ENCODE results near the gene TACR1.

Gene TACR1

GRCh38 chr2:75100011-75100800 is 99.1 kb downstream of the TACR1 start:
- no peaks in the 10 kb centered on the region for H3K4me1 Mint-ChIP-seq (ENCODE audit: low read depth)
- no peak overlapping the region for H3K4me3 Mint-ChIP-seq
- peaks cover 2% of the 10 kb centered on the region for H3K27me3 Mint-ChIP-seq

GRCh38 chr2:75099521-75099922 is 99.8 kb downstream of the TACR1 start:
- Mint-ChIP-seq H3K27me3 (peaks cover 2% of the 10 kb centered on the region), H3K4me1 (ENCODE audit: low read depth) (no peaks in the 10 kb centered on the region), H3K27ac (no peak overlapping the region), H3K4me3 (no peak overlapping the region), H3K9me3 (ENCODE audit: low read depth) (peaks cover 9% of the 10 kb centered on the region), H3K36me3 (peaks cover 7% of the 10 kb centered on the region)

More at GRCh38 chr2:75100011-75100800, 99.1 kb downstream of the TACR1 start:
- no peak overlapping the region for H3K27ac Mint-ChIP-seq
- H3K9me3 Mint-ChIP-seq (ENCODE audit: low read depth): peaks cover 9% of the 10 kb centered on the region
- H3K36me3 Mint-ChIP-seq: peaks cover 6% of the 10 kb centered on the region

GRCh38 chr2:75098856-75099255 is 100.5 kb downstream of the TACR1 start:
- peaks cover 2% of the 10 kb centered on the region for H3K27me3 Mint-ChIP-seq
- no peak overlapping the region for H3K4me3 Mint-ChIP-seq
- peaks cover 10% of the 10 kb centered on the region for H3K36me3 Mint-ChIP-seq
- H3K9me3 Mint-ChIP-seq (ENCODE audit: low read depth): peaks cover 9% of the 10 kb centered on the region
- no peak overlapping the region for H3K27ac Mint-ChIP-seq
- H3K4me1 Mint-ChIP-seq (ENCODE audit: low read depth): no peaks in the 10 kb centered on the region

GRCh38 chr2:75097831-75098230 is 101.5 kb downstream of the TACR1 start:
- Mint-ChIP-seq H3K4me3 (no peak overlapping the region), H3K9me3 (ENCODE audit: low read depth) (peaks cover 5% of the 10 kb centered on the region), H3K27ac (no peak overlapping the region), H3K36me3 (peaks cover 8% of the 10 kb centered on the region), H3K4me1 (ENCODE audit: low read depth) (no peaks in the 10 kb centered on the region), H3K27me3 (no peaks in the 10 kb centered on the region)

GRCh38 chr2:75094405-75094804 is 104.9 kb downstream of the TACR1 start:
- no peaks in the 10 kb centered on the region for H3K27me3 Mint-ChIP-seq
- H3K9me3 Mint-ChIP-seq (ENCODE audit: low read depth): no peaks in the 10 kb centered on the region
- no peak overlapping the region for H3K4me3 Mint-ChIP-seq
- H3K36me3 Mint-ChIP-seq: peaks cover 5% of the 10 kb centered on the region
- no peak overlapping the region for H3K27ac Mint-ChIP-seq
- H3K4me1 Mint-ChIP-seq (ENCODE audit: low read depth): no peaks in the 10 kb centered on the region

- Mint-ChIP-seq H3K9me3 (ENCODE audit: low read depth) (no peaks in the 10 kb centered on the region), H3K4me3 (no peak overlapping the region), H3K36me3 (peaks cover 13% of the 10 kb centered on the region), H3K27ac (no peak overlapping the region), H3K27me3 (no peaks in the 10 kb centered on the region), H3K4me1 (ENCODE audit: low read depth) (no peaks in the 10 kb centered on the region)
Observed at GRCh38 chr2:75090770-75091515, 108.4 kb downstream of the TACR1 start.

GRCh38 chr2:75089471-75089870 is 109.8 kb downstream of the TACR1 start:
- Mint-ChIP-seq H3K27me3 (no peaks in the 10 kb centered on the region), H3K36me3 (peaks cover 13% of the 10 kb centered on the region), H3K4me1 (ENCODE audit: low read depth) (no peaks in the 10 kb centered on the region), H3K4me3 (no peak overlapping the region), H3K27ac (no peak overlapping the region), H3K9me3 (ENCODE audit: low read depth) (no peaks in the 10 kb centered on the region)

- no peak overlapping the region for H3K27ac Mint-ChIP-seq
- no peaks in the 10 kb centered on the region for H3K27me3 Mint-ChIP-seq
- no peak overlapping the region for H3K4me3 Mint-ChIP-seq
- H3K4me1 Mint-ChIP-seq (ENCODE audit: low read depth): no peaks in the 10 kb centered on the region
- peaks cover 10% of the 10 kb centered on the region for H3K36me3 Mint-ChIP-seq
- H3K9me3 Mint-ChIP-seq (ENCODE audit: low read depth): no peaks in the 10 kb centered on the region
Observed at GRCh38 chr2:75088791-75089190, 110.5 kb downstream of the TACR1 start.

GRCh38 chr2:75087736-75088135 is 111.6 kb downstream of the TACR1 start:
- H3K4me3 Mint-ChIP-seq: no peak overlapping the region
- peaks cover 10% of the 10 kb centered on the region for H3K36me3 Mint-ChIP-seq
- no peaks in the 10 kb centered on the region for H3K4me1 Mint-ChIP-seq (ENCODE audit: low read depth)
- H3K9me3 Mint-ChIP-seq (ENCODE audit: low read depth): no peaks in the 10 kb centered on the region
- H3K27ac Mint-ChIP-seq: no peak overlapping the region
- H3K27me3 Mint-ChIP-seq: no peaks in the 10 kb centered on the region

- H3K27ac Mint-ChIP-seq: no peak overlapping the region
- H3K4me1 Mint-ChIP-seq (ENCODE audit: low read depth): no peaks in the 10 kb centered on the region
- no peaks in the 10 kb centered on the region for H3K27me3 Mint-ChIP-seq
- no peak overlapping the region for H3K4me3 Mint-ChIP-seq
- H3K9me3 Mint-ChIP-seq (ENCODE audit: low read depth): peaks cover 4% of the 10 kb centered on the region
- H3K36me3 Mint-ChIP-seq: peaks cover 20% of the 10 kb centered on the region
Observed at GRCh38 chr2:75079575-75079974, 119.7 kb downstream of the TACR1 start.

- Mint-ChIP-seq H3K4me3 (no peak overlapping the region), H3K36me3 (peaks cover 20% of the 10 kb centered on the region), H3K9me3 (ENCODE audit: low read depth) (peaks cover 4% of the 10 kb centered on the region), H3K27me3 (no peaks in the 10 kb centered on the region), H3K27ac (no peak overlapping the region), H3K4me1 (ENCODE audit: low read depth) (no peaks in the 10 kb centered on the region)
Observed at GRCh38 chr2:75077909-75078308, 121.4 kb downstream of the TACR1 start.

- Mint-ChIP-seq H3K4me1 (ENCODE audit: low read depth) (no peaks in the 10 kb centered on the region), H3K4me3 (no peak overlapping the region), H3K36me3 (peaks cover 17% of the 10 kb centered on the region), H3K9me3 (ENCODE audit: low read depth) (no peaks in the 10 kb centered on the region), H3K27ac (no peak overlapping the region), H3K27me3 (no peaks in the 10 kb centered on the region)
Observed at GRCh38 chr2:75076088-75076487, 123.2 kb downstream of the TACR1 start.

GRCh38 chr2:75074708-75075107 is 124.6 kb downstream of the TACR1 start:
- no peaks in the 10 kb centered on the region for H3K27me3 Mint-ChIP-seq
- H3K27ac Mint-ChIP-seq: no peak overlapping the region
- no peaks in the 10 kb centered on the region for H3K9me3 Mint-ChIP-seq (ENCODE audit: low read depth)
- no peaks in the 10 kb centered on the region for H3K4me1 Mint-ChIP-seq (ENCODE audit: low read depth)
- no peak overlapping the region for H3K4me3 Mint-ChIP-seq
- H3K36me3 Mint-ChIP-seq: peaks cover 13% of the 10 kb centered on the region

- Mint-ChIP-seq H3K4me1 (ENCODE audit: low read depth) (no peaks in the 10 kb centered on the region), H3K4me3 (no peak overlapping the region), H3K36me3 (peaks cover 13% of the 10 kb centered on the region), H3K27ac (no peak overlapping the region), H3K27me3 (no peaks in the 10 kb centered on the region), H3K9me3 (ENCODE audit: low read depth) (no peaks in the 10 kb centered on the region)
Observed at GRCh38 chr2:75074228-75074627, 125.1 kb downstream of the TACR1 start.

- Mint-ChIP-seq H3K9me3 (ENCODE audit: low read depth) (no peaks in the 10 kb centered on the region), H3K4me3 (no peak overlapping the region), H3K27ac (no peak overlapping the region), H3K36me3 (peaks cover 7% of the 10 kb centered on the region), H3K4me1 (ENCODE audit: low read depth) (no peaks in the 10 kb centered on the region), H3K27me3 (no peaks in the 10 kb centered on the region)
Observed at GRCh38 chr2:75071766-75072165, 127.6 kb downstream of the TACR1 start.

Data from activated naive CD8-positive, alpha-beta T cell (primary cell).